Measurements from ENCODE around the gene CCDC142. TPM values are rescaled to one million over a fixed set of nuclear protein-coding genes. Genes with fewer than 3 reads are reported as not detected.

Gene CCDC142
- total and polyA plus RNA-seq, 2 experiments from 2014 or later = 5.1 to 12.3 TPM

- peaks cover 29% of the 10 kb centered on the region for H3F3A ChIP-seq (replicated peaks; ENCODE audit: low read depth)
- Mint-ChIP-seq H3K4me3 (peak overlapping the region; percentile 86), H3K27ac (no peak overlapping the region), H3K9me3 (no peaks in the 10 kb centered on the region; the same call in 1 of the 3 replicates), H3K27me3 (ENCODE audit: insufficient read depth, low read depth, poor library complexity) (peaks cover 96% of the 10 kb centered on the region), H3K4me1 (peaks cover 53% of the 10 kb centered on the region), H3K36me3 (ENCODE audit: low read depth) (peaks cover 28% of the 10 kb centered on the region)
- peaks cover 8% of the 10 kb centered on the region for H3K79me2 ChIP-seq (replicated peaks; ENCODE audit: insufficient read depth)
- peaks cover 7% of the 10 kb centered on the region; the same call in 1 of the 2 replicates for H3K36me3 ChIP-seq (ENCODE audit: insufficient read depth)
- TF ChIP-seq ZNF462 (CRISPR knock-in tag; IDR thresholded peaks at IDR 0.05) = no peak
- TF ChIP-seq EZH2 (IDR thresholded peaks at IDR 0.05; ENCODE audit: low read depth, unreplicated experiment) = no peak
- no peak for TF ChIP-seq JUNB (IDR thresholded peaks at IDR 0.05; ENCODE audit: unreplicated experiment)
- no peak for TF ChIP-seq ZNF331 (CRISPR knock-in tag; IDR thresholded peaks at IDR 0.05; ENCODE audit: low read depth)
- no peak for TF ChIP-seq STAT1 (IDR thresholded peaks at IDR 0.05; ENCODE audit: unreplicated experiment)
- no peak for TF ChIP-seq ZNF114 (CRISPR knock-in tag; IDR thresholded peaks at IDR 0.05)
- no peak for TF ChIP-seq NANOG (IDR thresholded peaks at IDR 0.05; ENCODE audit: borderline replicate concordance)
- TF ChIP-seq REST (IDR thresholded peaks at IDR 0.05; ENCODE audit: unreplicated experiment) = no peak
- no peak for TF ChIP-seq EZH2phosphoT487 (IDR thresholded peaks at IDR 0.05; ENCODE audit: unreplicated experiment)
- TF ChIP-seq POLR2AphosphoS5 (IDR thresholded peaks at IDR 0.05; ENCODE audit: low read depth) = no peak
- TF ChIP-seq CTCF (conservative IDR thresholded peaks at IDR 0.05; ENCODE audit: low read depth in 2 of 2) = no peak
- TF ChIP-seq CREB1 (CRISPR knock-in tag; IDR thresholded peaks at IDR 0.05; ENCODE audit: low read depth) = no peak
- no peak for TF ChIP-seq ETS1 (IDR thresholded peaks at IDR 0.05)
- no peak overlapping the region for H2AFZ ChIP-seq
- ATAC-seq (no peak), DNase-seq (ENCODE audit: low spot score) (no peak)
- H3K27ac ChIP-seq (ENCODE audit: low read depth) = no peak overlapping the region
- H3K27me3 ChIP-seq (ENCODE audit: insufficient read depth) = peaks cover 92% of the 10 kb centered on the region
- peak overlapping the region; percentile 95 for H3K4me2 ChIP-seq
- no peaks in the 10 kb centered on the region for H3K9me2 ChIP-seq (ENCODE audit: insufficient read depth)
- peaks cover 11% of the 10 kb centered on the region for H4K20me1 ChIP-seq (replicated peaks; ENCODE audit: insufficient read depth)
- peak overlapping the region; percentile 71; the same call in 1 of the 2 replicates for H3K4me3 ChIP-seq
- peaks cover 46% of the 10 kb centered on the region for H3K4me1 ChIP-seq (ENCODE audit: insufficient read depth)
Observed at GRCh38 chr2:74504591-74504990, 21.8 kb upstream of the CCDC142 start.

All from GM23338 (cell line).